PC-3 (cell line): ENCODE data around the gene RASL11B. TPM values are rescaled to one million over a fixed set of nuclear protein-coding genes. Genes with fewer than 3 reads are reported as not detected.

ENCODE experiments used
- ATAC-seq: fragments of 200-7000 bp; cut with Tn5 transposase; 2 replicates; pipeline ENCODE4 v1.9.1; 2020; ENCODE audit warnings: mild to moderate bottlenecking, moderate library complexity
- BruUV-seq: library from RNA; stranded (reverse); fragments of 400-500 nt; replicated peaks from 2 replicates; lab custom pipeline; 2021; lab: Mats Ljungman, UMichigan
- CTCF ChIA-PET: fragments of 300-600 bp; sonication (Branson Sonifier 250); formaldehyde crosslinking; loops from one replicate; lab custom pipeline; 2022; ENCODE audit warnings: antibody characterized with exemption; lab: Charles Lee
- POLR2A ChIA-PET: fragments of 300-600 bp; sonication (Branson Sonifier 250); formaldehyde crosslinking; loops from one replicate; lab custom pipeline; 2022; ENCODE audit warnings: antibody characterized with exemption; ENCODE audit not compliant: unreplicated experiment; lab: Charles Lee
- DNase-seq: peaks from one replicate; pipeline ENCODE4 v3.0.0-alpha.2; 2015
- H2AFZ ChIP-seq: fragments of 300-600 bp; sonication (generic); 2 replicates; pipeline ENCODE4 v1.6.0; 2016; ENCODE audit warnings: antibody characterized with exemption, low read length
- H3F3A ChIP-seq: fragments of 300-600 bp; sonication (generic); one replicate; pipeline ENCODE4 v1.6.0; 2017; ENCODE audit warnings: antibody characterized with exemption, low read length, control low read depth, mild to moderate bottlenecking; ENCODE audit not compliant: unreplicated experiment
- H3K27ac ChIP-seq: fragments of 300-600 bp; sonication (generic); 2 replicates; pipeline ENCODE4 v1.5.1; 2016; ENCODE audit warnings: mild to moderate bottlenecking, low read length
- H3K27me3 ChIP-seq: fragments of 300-600 bp; sonication (generic); 2 replicates; pipeline ENCODE4 v1.6.1; 2016; ENCODE audit warnings: low read length, mixed read lengths
- H3K36me3 ChIP-seq: fragments of 300-600 bp; sonication (generic); 2 replicates; pipeline ENCODE4 v1.6.1; 2016; ENCODE audit warnings: low read depth, mixed run types, low read length, mixed read lengths
- H3K4me1 ChIP-seq: fragments of 300-600 bp; sonication (generic); 2 replicates; pipeline ENCODE4 v1.5.1; 2016; ENCODE audit warnings: low read length; ENCODE audit not compliant: insufficient read depth
- H3K4me2 ChIP-seq: fragments of 300-600 bp; sonication (generic); 2 replicates; pipeline ENCODE4 v1.6.0; 2016; ENCODE audit warnings: low read length
- H3K4me3 ChIP-seq: fragments of 300-600 bp; sonication (generic); 2 replicates; pipeline ENCODE4 v1.5.1; 2016; ENCODE audit warnings: mild to moderate bottlenecking, low read length, mixed read lengths
- H3K79me2 ChIP-seq: fragments of 300-600 bp; sonication (generic); 2 replicates; pipeline ENCODE4 v1.6.1; 2017; ENCODE audit warnings: low read length, mixed read lengths
- H3K9ac ChIP-seq: fragments of 300-600 bp; sonication (generic); 2 replicates; pipeline ENCODE4 v1.6.0; 2016; ENCODE audit warnings: mild to moderate bottlenecking, low read length
- H3K9me2 ChIP-seq: fragments of 300-600 bp; sonication (generic); replicated peaks from 2 replicates; pipeline ENCODE4 v1.6.1; 2016; ENCODE audit warnings: mixed run types, low read length, mixed read lengths
- H3K9me3 ChIP-seq: fragments of 300-600 bp; sonication (generic); 2 replicates; pipeline ENCODE4 v1.6.1; 2016; ENCODE audit warnings: low read length, mixed read lengths
- H4K20me1 ChIP-seq: fragments of 300-600 bp; sonication (generic); 2 replicates; pipeline ENCODE4 v1.6.1; 2016; ENCODE audit warnings: low read length, mixed read lengths
- EZH2 ChIP-seq: fragments of 300-600 bp; sonication (generic); IDR thresholded peaks from one replicate; pipeline ENCODE4 v1.6.1; 2017; ENCODE audit warnings: antibody characterized with exemption, mild to moderate bottlenecking, low read length; ENCODE audit not compliant: unreplicated experiment
- EZH2phosphoT487 ChIP-seq: fragments of 300-600 bp; sonication (generic); IDR thresholded peaks from 2 replicates; pipeline ENCODE4 v1.6.1; 2018; ENCODE audit warnings: mild to moderate bottlenecking, antibody characterized with exemption, low read length, borderline replicate concordance
- intact Hi-C: fragments of 100-400 bp; cut with micrococcal nuclease; formaldehyde crosslinking; loops from 2 replicates; pipeline ENCODE4 v1.9.0; 2023
- total RNA-seq: library from RNA; depleted of rRNA; stranded (reverse); fragments of >200 nt; gene quantifications from 2 replicates; pipeline ENCODE4 v1.2.3, GENCODE V29; 2014
- TF ChIP-seq, protein P1 (sequence below): fragments of 300-600 bp; sonication (generic); conservative IDR thresholded peaks from 2 replicates; pipeline ENCODE4 v1.5.1; 2017; ENCODE audit warnings: antibody characterized with exemption, low read depth, mild to moderate bottlenecking, low read length

Gene RASL11B
- total RNA-seq, 1 experiment from 2014 or later, result 0.07 TPM

DNA sequence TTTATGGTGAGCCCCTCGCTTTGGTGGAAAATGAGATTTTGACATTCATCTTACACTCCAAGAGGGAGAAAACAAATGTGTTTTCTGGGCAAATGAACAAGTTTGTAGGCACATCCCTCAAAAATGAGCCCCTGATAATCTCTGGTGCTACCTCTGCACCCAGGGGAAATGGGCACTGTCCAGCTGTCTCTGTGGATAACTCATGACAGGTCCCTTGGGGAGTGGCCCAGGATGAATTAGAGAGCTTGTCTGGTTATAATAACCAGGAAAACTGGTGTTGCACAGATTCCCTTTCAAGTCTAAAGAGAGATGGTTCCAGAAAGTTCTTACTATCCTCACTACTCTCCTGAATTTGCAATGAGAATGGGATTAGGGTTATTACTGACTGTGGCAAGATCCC is 7.5 kb downstream of the RASL11B start:
- intact Hi-C loops, result no loop called here
- CTCF ChIA-PET, result no interaction called here

DNA sequence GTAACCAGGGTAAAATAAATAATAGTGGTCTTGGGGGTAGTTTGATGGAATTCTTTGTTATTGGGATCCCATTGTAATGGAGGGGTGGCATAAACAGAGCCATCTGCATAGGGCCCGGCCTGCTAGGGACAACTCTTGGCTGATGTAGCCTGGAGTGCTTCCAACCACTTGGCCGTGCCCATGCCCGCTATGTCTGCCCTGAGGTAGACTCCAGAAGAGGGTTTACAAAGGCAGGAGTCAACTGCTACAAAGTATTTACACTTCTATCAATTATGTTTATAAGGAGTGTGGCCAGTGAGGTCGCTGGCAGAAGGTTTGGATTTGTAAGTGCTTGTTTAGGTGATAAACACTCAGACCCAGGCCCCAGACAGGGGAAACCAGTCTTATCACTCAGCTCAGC is 8.1 kb downstream of the RASL11B start:
- intact Hi-C loops, result no loop called here
- no peak overlapping the region for H3K4me3 ChIP-seq
- CTCF ChIA-PET, result no interaction called here

More for the DNA sequence above, 7.5 kb downstream of the RASL11B start:
- POLR2A ChIA-PET, result interaction anchor here (0.5 kb wide), 1 partner anchor 600 kb away, joined by 4 read pairs; no protein-coding TSS in a partner anchor
- Histone ChIP-seq H3K4me2 (no peak overlapping the region), H3K27me3 (no peaks in the 10 kb centered on the region), H3K36me3 (no peaks in the 10 kb centered on the region), H2AFZ (no peak overlapping the region), H3K9me2 (no peaks in the 10 kb centered on the region), H3K27ac (no peak overlapping the region), H3F3A (no peaks in the 10 kb centered on the region), H3K4me1 (no peaks in the 10 kb centered on the region), H3K9me3 (no peaks in the 10 kb centered on the region), H3K4me3 (no peak overlapping the region), H3K9ac (no peak overlapping the region), H4K20me1 (no peaks in the 10 kb centered on the region), H3K79me2 (no peaks in the 10 kb centered on the region)
- no peak for DNase-seq
- no TSS peak for BruUV-seq
- TF ChIP-seq, protein P1, sequence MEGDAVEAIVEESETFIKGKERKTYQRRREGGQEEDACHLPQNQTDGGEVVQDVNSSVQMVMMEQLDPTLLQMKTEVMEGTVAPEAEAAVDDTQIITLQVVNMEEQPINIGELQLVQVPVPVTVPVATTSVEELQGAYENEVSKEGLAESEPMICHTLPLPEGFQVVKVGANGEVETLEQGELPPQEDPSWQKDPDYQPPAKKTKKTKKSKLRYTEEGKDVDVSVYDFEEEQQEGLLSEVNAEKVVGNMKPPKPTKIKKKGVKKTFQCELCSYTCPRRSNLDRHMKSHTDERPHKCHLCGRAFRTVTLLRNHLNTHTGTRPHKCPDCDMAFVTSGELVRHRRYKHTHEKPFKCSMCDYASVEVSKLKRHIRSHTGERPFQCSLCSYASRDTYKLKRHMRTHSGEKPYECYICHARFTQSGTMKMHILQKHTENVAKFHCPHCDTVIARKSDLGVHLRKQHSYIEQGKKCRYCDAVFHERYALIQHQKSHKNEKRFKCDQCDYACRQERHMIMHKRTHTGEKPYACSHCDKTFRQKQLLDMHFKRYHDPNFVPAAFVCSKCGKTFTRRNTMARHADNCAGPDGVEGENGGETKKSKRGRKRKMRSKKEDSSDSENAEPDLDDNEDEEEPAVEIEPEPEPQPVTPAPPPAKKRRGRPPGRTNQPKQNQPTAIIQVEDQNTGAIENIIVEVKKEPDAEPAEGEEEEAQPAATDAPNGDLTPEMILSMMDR, result no peak
- no peak for TF ChIP-seq EZH2
- TF ChIP-seq EZH2phosphoT487, result no peak
- ATAC-seq, result no peak

DNA sequence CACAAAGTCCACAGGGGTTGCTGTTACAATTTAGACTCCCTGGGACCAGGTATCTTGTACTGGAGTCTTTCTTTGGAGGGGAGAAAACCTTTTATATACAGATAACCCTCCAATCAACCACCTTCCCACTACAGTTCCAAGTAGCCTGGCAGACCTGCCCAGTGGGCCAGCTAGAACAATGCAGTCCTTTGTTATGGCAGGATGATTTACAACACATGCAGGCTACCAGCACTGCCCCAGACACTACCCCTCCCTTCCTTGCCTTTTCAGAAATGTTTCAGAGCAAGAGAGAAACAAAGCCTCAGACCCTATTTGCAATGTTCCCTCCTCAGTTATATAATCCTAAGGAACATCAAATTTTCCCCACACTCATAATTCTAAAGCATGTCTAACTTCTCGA is 11.1 kb downstream of the RASL11B start:
- H3K4me3 ChIP-seq, result no peak overlapping the region
- H3K4me2 ChIP-seq, result no peak overlapping the region
- CTCF ChIA-PET, result no interaction called here
- H3K9me3 ChIP-seq, result no peaks in the 10 kb centered on the region
- H3K4me1 ChIP-seq, result no peaks in the 10 kb centered on the region
- BruUV-seq, result no TSS peak
- TF ChIP-seq, protein P1, result no peak
- TF ChIP-seq EZH2phosphoT487 (no peak), EZH2 (no peak)
- no peaks in the 10 kb centered on the region for H4K20me1 ChIP-seq
- POLR2A ChIA-PET, result interaction anchor here (0.6 kb wide), 1 partner anchor 11 kb away, joined by 3 read pairs; the partner anchor contains the start of gene RASL11B
- H2AFZ ChIP-seq, result no peak overlapping the region
- H3K36me3 ChIP-seq, result no peaks in the 10 kb centered on the region
- H3K27ac ChIP-seq, result no peak overlapping the region
- H3K79me2 ChIP-seq, result no peaks in the 10 kb centered on the region
- DNase-seq (peak; percentile 33), ATAC-seq (peak; percentile 96)
- H3K27me3 ChIP-seq, result no peaks in the 10 kb centered on the region
- no peak overlapping the region for H3K9ac ChIP-seq
- no peaks in the 10 kb centered on the region for H3K9me2 ChIP-seq
- intact Hi-C loops, result no loop called here
- H3F3A ChIP-seq, result no peaks in the 10 kb centered on the region

More for the DNA sequence above, 8.1 kb downstream of the RASL11B start:
- no peaks in the 10 kb centered on the region for H3K27me3 ChIP-seq
- H3K9me2 ChIP-seq, result no peaks in the 10 kb centered on the region
- no peaks in the 10 kb centered on the region for H3K36me3 ChIP-seq
- ATAC-seq, result no peak
- no peaks in the 10 kb centered on the region for H3K9me3 ChIP-seq
- no TSS peak for BruUV-seq
- H3K79me2 ChIP-seq, result no peaks in the 10 kb centered on the region
- no peak overlapping the region for H3K4me2 ChIP-seq
- H3F3A ChIP-seq, result no peaks in the 10 kb centered on the region
- no peak overlapping the region for H3K27ac ChIP-seq
- no peak for DNase-seq
- H3K4me1 ChIP-seq, result no peaks in the 10 kb centered on the region
- H4K20me1 ChIP-seq, result no peaks in the 10 kb centered on the region
- H2AFZ ChIP-seq, result no peak overlapping the region
- POLR2A ChIA-PET, result no interaction called here
- no peak overlapping the region for H3K9ac ChIP-seq
- no peak for TF ChIP-seq EZH2
- TF ChIP-seq, protein P1, result no peak
- TF ChIP-seq EZH2phosphoT487, result no peak
